GM10266 (cell line): ENCODE measurements around the gene SUN2.

ENCODE experiments used
- DNase-seq: peaks from one replicate; pipeline ENCODE4 v3.0.0; 2012; ENCODE audit errors: extremely low spot score
- CTCF ChIP-seq: IDR thresholded peaks from 2 replicates; pipeline ENCODE4 v1.5.1; 2012; ENCODE audit warnings: mild to moderate bottlenecking, low read depth; ENCODE audit not compliant: control insufficient read depth, insufficient read depth; ENCODE audit errors: missing control alignments

Gene SUN2

DNA sequence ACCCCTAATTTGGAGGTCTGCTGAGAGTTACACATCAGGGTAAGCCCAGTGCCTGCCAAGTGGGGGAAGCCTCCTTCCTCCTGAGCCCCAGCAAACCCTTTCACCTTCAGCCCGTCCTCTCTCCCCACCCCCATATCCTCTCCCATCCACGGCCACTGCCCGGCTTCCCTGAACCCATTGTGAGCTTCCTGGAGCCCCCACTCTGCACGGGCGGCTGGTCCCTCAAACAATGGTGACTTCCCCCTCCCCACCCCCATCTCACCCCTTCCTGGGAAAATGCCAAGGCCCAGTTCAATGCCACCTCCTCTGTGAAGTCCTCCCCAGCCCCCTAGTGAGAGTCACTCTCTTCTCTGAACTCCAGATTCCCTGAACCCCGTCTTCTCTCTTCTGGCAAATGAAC is 20.3 kb upstream of the SUN2 start:
- no peak for DNase-seq
- no peak for TF ChIP-seq CTCF

DNA sequence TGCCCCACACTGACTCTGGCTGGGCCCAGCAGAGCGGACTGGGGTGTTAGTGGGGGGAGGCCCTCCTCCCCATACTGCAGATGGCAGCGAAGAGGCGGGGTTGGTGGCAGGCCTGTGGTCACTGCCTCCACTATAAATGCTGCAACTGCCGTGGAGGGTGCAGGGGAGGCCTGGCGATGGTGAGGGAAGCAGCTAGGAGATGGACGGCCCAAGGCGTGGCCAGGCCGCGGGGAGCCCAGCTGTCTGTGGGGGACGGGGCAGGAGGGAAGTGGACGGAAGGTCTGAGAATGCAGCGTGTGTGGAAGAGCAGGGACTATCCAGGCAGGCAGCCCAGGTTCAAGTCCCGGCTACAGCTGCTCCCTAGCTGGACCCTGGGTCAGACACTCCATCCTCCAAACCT is 19.9 kb upstream of the SUN2 start:
- no peak for DNase-seq
- no peak for TF ChIP-seq CTCF

- DNase-seq, result no peak
- TF ChIP-seq CTCF, result no peak
Observed at GRCh38 chr22:38774496-38775166, 18.8 kb upstream of the SUN2 start.

- TF ChIP-seq CTCF, result no peak
- DNase-seq, result no peak
Observed at GRCh38 chr22:38773363-38773946, 17.7 kb upstream of the SUN2 start.

- DNase-seq, result no peak
- TF ChIP-seq CTCF, result no peak
Observed at GRCh38 chr22:38772623-38772873, 16.8 kb upstream of the SUN2 start.

- TF ChIP-seq CTCF, result no peak
- no peak for DNase-seq
Observed at GRCh38 chr22:38770257-38770949, 14.6 kb upstream of the SUN2 start.

DNA sequence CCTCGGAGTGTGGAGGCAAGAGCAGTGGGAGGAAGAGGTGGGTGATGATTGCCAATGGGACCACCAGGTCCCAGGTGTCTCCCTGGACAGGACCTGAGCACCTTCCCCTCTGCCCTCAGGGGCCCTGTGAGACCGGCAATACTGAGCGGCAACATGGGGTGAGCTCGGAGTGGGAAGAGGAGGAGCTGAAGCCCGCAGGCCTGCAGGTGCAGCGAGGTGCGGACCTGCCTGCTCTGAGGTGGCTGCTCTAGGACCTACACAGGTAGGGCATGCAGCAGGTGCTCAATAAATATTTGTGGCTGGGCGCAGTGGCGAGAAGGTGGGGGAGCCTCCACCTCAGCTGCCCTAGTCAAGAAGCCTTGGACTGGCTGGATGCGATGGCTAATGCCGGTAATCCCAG is 12.2 kb upstream of the SUN2 start:
- no peak for TF ChIP-seq CTCF
- no peak for DNase-seq
